Hindlimb muscle (tissue), 1 donor: ENCODE measurements around the gene CCDC60. TPM values are rescaled to one million over a fixed set of nuclear protein-coding genes. Genes with fewer than 3 reads are reported as not detected.

Experiments
- DNase-seq: peaks from one replicate; pipeline ENCODE4 v3.0.0-alpha.2; 2013
- polyA plus RNA-seq: library from polyadenylated mRNA; unstranded; fragments of 120-200 nt; gene quantifications from one replicate; pipeline ENCODE4 v1.2.1, GENCODE V29; 2013; ENCODE audit not compliant: insufficient read length

Gene CCDC60
- polyA plus RNA-seq, 1 donor = not detected

GRCh38 chr12:119544765-119545625, 210.5 kb downstream of the CCDC60 start:
- peak; percentile 74 for DNase-seq

GRCh38 chr12:119546340-119546739, 211.8 kb downstream of the CCDC60 start:
- DNase-seq = no peak

GRCh38 chr12:119547001-119547400, 212.5 kb downstream of the CCDC60 start:
- DNase-seq = no peak

GRCh38 chr12:119556854-119557253, 222.3 kb downstream of the CCDC60 start:
- DNase-seq = no peak

GRCh38 chr12:119565404-119565803, 230.9 kb downstream of the CCDC60 start:
- DNase-seq = no peak

- no peak for DNase-seq
Measured at GRCh38 chr12:119570771-119571170, 236.2 kb downstream of the CCDC60 start.

GRCh38 chr12:119573086-119573485, 238.6 kb downstream of the CCDC60 start:
- no peak for DNase-seq

- no peak for DNase-seq
Measured at GRCh38 chr12:119574255-119574654, 239.7 kb downstream of the CCDC60 start.

- DNase-seq = no peak
Measured at GRCh38 chr12:119576118-119576810, 241.7 kb downstream of the CCDC60 start.

- DNase-seq = no peak
Measured at GRCh38 chr12:119576915-119577314, 242.4 kb downstream of the CCDC60 start.

GRCh38 chr12:119578112-119578511, 243.6 kb downstream of the CCDC60 start:
- no peak for DNase-seq

- no peak for DNase-seq
Measured at GRCh38 chr12:119589097-119589496, 254.6 kb downstream of the CCDC60 start.

GRCh38 chr12:119589634-119590033, 255.1 kb downstream of the CCDC60 start:
- no peak for DNase-seq

Other genes with a start within 250 kb of the CCDC60 start
- 259 TPM for gene HSPB8, start 155.8 kb upstream of the CCDC60 start, polyA plus RNA-seq